ENCODE data around the gene MRFAP1L1. TPM values are rescaled to one million over a fixed set of nuclear protein-coding genes. Genes with fewer than 3 reads are reported as not detected.
"Not testable (repeated sequence)": the region's sequence is repeated elsewhere in the genome, so short reads cannot be mapped to it uniquely, and the experiment has no call there.

MRFAP1L1 gene
- total RNA-seq, 1 donor from 2014 or later, result 48.8 TPM

- TF ChIP-seq, protein P1, sequence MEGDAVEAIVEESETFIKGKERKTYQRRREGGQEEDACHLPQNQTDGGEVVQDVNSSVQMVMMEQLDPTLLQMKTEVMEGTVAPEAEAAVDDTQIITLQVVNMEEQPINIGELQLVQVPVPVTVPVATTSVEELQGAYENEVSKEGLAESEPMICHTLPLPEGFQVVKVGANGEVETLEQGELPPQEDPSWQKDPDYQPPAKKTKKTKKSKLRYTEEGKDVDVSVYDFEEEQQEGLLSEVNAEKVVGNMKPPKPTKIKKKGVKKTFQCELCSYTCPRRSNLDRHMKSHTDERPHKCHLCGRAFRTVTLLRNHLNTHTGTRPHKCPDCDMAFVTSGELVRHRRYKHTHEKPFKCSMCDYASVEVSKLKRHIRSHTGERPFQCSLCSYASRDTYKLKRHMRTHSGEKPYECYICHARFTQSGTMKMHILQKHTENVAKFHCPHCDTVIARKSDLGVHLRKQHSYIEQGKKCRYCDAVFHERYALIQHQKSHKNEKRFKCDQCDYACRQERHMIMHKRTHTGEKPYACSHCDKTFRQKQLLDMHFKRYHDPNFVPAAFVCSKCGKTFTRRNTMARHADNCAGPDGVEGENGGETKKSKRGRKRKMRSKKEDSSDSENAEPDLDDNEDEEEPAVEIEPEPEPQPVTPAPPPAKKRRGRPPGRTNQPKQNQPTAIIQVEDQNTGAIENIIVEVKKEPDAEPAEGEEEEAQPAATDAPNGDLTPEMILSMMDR (IDR thresholded peaks at IDR 0.05), result no peak
- H3K4me3 ChIP-seq, result no peak overlapping the region
- no peak overlapping the region for H3K27ac ChIP-seq
- peaks cover 5% of the 10 kb centered on the region for H3K36me3 ChIP-seq
- peaks cover 21% of the 10 kb centered on the region for H3K4me1 ChIP-seq
- DNase-seq (no peak), ATAC-seq (no peak)
- intact Hi-C loops (cut with DNase I), result no loop called here
- no peaks in the 10 kb centered on the region for H3K27me3 ChIP-seq (ENCODE audit: low read depth)
- no peaks in the 10 kb centered on the region for H3K9me3 ChIP-seq
These were observed 29.2 kb downstream of the MRFAP1L1 start for GRCh38 chr4:6680372-6681034.

DNA sequence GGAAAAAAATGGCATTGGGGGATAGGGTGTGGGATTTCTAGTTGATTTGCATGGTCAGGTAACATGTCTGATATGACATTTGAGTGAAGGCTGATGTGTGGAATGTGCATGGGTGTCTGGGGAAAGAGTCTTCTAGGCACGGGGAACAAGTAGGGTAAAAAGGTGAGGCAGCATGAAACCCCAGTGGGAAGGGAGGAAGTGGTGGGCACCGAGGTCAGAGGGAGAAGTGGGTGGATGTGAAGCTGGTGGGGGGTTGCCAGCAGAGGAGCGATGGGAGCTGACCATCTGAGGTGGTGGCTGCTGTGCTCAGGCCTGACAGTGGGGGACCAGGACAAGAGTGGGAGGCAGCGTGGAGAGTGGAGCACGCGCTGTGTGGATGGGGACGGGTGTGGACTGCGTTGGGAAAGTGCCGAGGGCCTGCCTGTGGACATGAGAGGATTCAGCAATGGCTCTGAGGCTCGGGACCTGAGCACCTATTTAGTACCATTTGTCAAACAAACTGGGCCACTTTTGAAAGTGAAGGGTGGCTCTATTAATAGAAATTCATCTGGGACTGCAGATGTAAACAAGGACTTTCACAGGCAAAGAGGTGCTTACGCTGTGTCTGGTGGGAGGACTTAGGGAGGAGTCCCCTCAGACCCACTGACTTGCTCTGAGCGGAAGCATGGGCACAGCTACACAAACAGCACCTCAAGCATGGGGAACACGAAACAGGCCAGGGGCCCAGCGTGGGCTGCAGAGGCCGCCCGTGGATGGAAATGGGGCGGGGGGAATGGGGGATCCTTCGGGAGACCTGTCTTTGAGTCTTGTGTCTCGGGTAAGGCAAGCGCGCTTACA, 32.7 kb downstream of the MRFAP1L1 start:
- Histone ChIP-seq H3K36me3 (peaks cover 7% of the 10 kb centered on the region), H3K4me1 (peaks cover 30% of the 10 kb centered on the region), H3K27me3 (ENCODE audit: low read depth) (no peaks in the 10 kb centered on the region), H3K27ac (no peak overlapping the region), H3K9me3 (no peaks in the 10 kb centered on the region), H3K4me3 (peak overlapping the region; percentile 1)
- intact Hi-C loops (cut with DNase I), result no loop called here
- TF ChIP-seq, protein P1 (IDR thresholded peaks at IDR 0.05), result no peak
- DNase-seq (no peak), ATAC-seq (peak; percentile 25 to 43)

GRCh38 chr4:6674500-6675149, 35.0 kb downstream of the MRFAP1L1 start:
- no peaks in the 10 kb centered on the region for H3K9me3 ChIP-seq
- no peak for DNase-seq
- peaks cover 7% of the 10 kb centered on the region for H3K36me3 ChIP-seq
- H3K27me3 ChIP-seq (ENCODE audit: low read depth), result no peaks in the 10 kb centered on the region
- ATAC-seq, result peak; percentile 17 to 56
- H3K4me3 ChIP-seq, result peak overlapping the region; percentile 83
- H3K27ac ChIP-seq, result peak overlapping the region; percentile 78
- intact Hi-C loops (cut with DNase I), result no loop called here
- TF ChIP-seq, protein P1 (IDR thresholded peaks at IDR 0.05), result peak; percentile 41
- peaks cover 30% of the 10 kb centered on the region for H3K4me1 ChIP-seq

GRCh38 chr4:6673660-6674499, 35.8 kb downstream of the MRFAP1L1 start:
- H3K4me3 ChIP-seq, result peak overlapping the region; percentile 83
- H3K9me3 ChIP-seq, result no peaks in the 10 kb centered on the region
- TF ChIP-seq, protein P1 (IDR thresholded peaks at IDR 0.05), result no peak
- H3K36me3 ChIP-seq, result peaks cover 7% of the 10 kb centered on the region
- intact Hi-C loops (cut with DNase I), result no loop called here
- H3K27ac ChIP-seq, result peak overlapping the region; percentile 78
- ATAC-seq (peak; percentile 92 to 97), DNase-seq (peak; percentile 97)
- H3K27me3 ChIP-seq (ENCODE audit: low read depth), result no peaks in the 10 kb centered on the region
- H3K4me1 ChIP-seq, result peaks cover 30% of the 10 kb centered on the region

GRCh38 chr4:6673191-6673659, 36.4 kb downstream of the MRFAP1L1 start:
- H3K27me3 ChIP-seq (ENCODE audit: low read depth); H3K36me3 ChIP-seq; DNase-seq; H3K9me3 ChIP-seq; intact Hi-C loops (cut with DNase I): not testable (repeated sequence)
- Histone ChIP-seq H3K4me3 (peak overlapping the region; percentile 83), H3K4me1 (peaks cover 30% of the 10 kb centered on the region), H3K27ac (peak overlapping the region; percentile 78)
- ATAC-seq, result peak; percentile 31 to 34

DNA sequence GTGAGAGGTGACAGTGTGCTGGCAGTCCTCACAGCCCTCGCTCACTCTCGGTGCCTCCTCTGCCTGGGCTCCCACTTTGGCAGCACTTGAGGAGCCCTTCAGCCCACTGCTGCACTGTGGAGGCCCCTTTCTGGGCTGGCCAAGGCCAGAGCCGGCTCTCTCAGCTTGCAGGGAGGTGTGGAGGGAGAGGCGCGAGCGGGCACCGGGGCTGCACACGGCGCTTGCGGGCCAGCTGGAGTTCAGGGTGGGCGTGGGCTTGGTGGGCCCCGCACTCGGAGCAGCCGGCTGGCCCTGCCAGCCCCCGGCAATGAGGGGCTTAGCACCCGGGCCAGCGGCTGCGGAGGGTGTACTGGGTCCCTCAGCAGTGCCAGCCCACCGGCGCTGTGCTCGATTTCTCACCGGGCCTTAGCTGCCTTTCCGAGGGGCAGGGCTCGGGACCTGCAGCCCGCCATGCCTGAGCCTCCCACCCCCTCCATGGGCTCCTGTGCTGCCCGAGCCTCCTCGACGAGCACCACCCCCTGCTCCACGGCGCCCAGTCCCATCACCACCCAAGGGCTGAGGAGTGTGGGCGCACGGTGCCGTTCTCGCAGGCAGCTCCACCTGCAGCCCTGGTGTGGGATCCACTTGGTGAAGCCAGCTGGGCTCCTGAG, 37.0 kb downstream of the MRFAP1L1 start:
- intact Hi-C loops (cut with DNase I); H3K36me3 ChIP-seq; H3K27ac ChIP-seq; H3K9me3 ChIP-seq; DNase-seq; H3K4me3 ChIP-seq; H3K27me3 ChIP-seq (ENCODE audit: low read depth); ATAC-seq: not testable (repeated sequence)
- peaks cover 30% of the 10 kb centered on the region for H3K4me1 ChIP-seq
